PC-9 (cell line): ENCODE results near the gene SDK2. TPM values are rescaled to one million over a fixed set of nuclear protein-coding genes. Genes with fewer than 3 reads are reported as not detected.

Experiments used
- BruUV-seq: library from RNA; stranded (reverse); fragments of 400-500 nt; replicated peaks from 2 replicates; lab custom pipeline; 2021; lab: Mats Ljungman, UMichigan
- CTCF ChIA-PET: fragments of 300-600 bp; sonication (Branson Sonifier 250); formaldehyde crosslinking; loops from one replicate; lab custom pipeline; 2022; ENCODE audit warnings: antibody characterized with exemption; lab: Charles Lee
- POLR2A ChIA-PET: fragments of 300-600 bp; sonication (Branson Sonifier 250); formaldehyde crosslinking; loops from one replicate; lab custom pipeline; 2022; ENCODE audit warnings: antibody characterized with exemption; ENCODE audit not compliant: unreplicated experiment; lab: Charles Lee
- DNase-seq, 2 experiments: peaks; one replicate each; pipeline versions ENCODE4 v3.0.0 to v3.0.0-alpha.2; 2015 to 2022; ENCODE audit warnings: mixed read lengths in 1 of 2
- H2AFZ ChIP-seq: fragments of 200-600 bp; sonication (generic); 2 replicates; pipeline ENCODE4 v1.8.1; 2017; ENCODE audit warnings: antibody characterized with exemption
- H3F3A ChIP-seq: fragments of 200-600 bp; sonication (generic); 2 replicates; pipeline ENCODE4 v1.8.1; 2017; ENCODE audit warnings: antibody characterized with exemption, mild to moderate bottlenecking, low read depth; ENCODE audit not compliant: insufficient read depth
- H3K27ac ChIP-seq: fragments of 200-600 bp; sonication (generic); 2 replicates; pipeline ENCODE4 v1.6.1; 2016; ENCODE audit warnings: mixed run types
- H3K27me3 ChIP-seq: fragments of 200-600 bp; sonication (generic); 2 replicates; pipeline ENCODE4 v1.6.1; 2016; ENCODE audit warnings: low read depth, mixed run types; ENCODE audit not compliant: insufficient read depth
- H3K36me3 ChIP-seq: fragments of 200-600 bp; sonication (generic); 2 replicates; pipeline ENCODE4 v1.6.1; 2016; ENCODE audit warnings: low read depth, mixed run types
- H3K4me1 ChIP-seq: fragments of 200-600 bp; sonication (generic); replicated peaks from 2 replicates; pipeline ENCODE4 v1.6.1; 2016; ENCODE audit warnings: mixed run types; ENCODE audit not compliant: insufficient read depth
- H3K4me2 ChIP-seq: fragments of 200-600 bp; sonication (generic); 2 replicates; pipeline ENCODE4 v1.6.1; 2017; ENCODE audit warnings: mixed run types
- H3K4me3 ChIP-seq: fragments of 200-600 bp; sonication (generic); 2 replicates; pipeline ENCODE4 v1.6.1; 2016; ENCODE audit warnings: mixed run types
- H3K79me2 ChIP-seq: fragments of 200-600 bp; sonication (generic); 2 replicates; pipeline ENCODE4 v1.6.1; 2017; ENCODE audit warnings: low read depth, mixed run types
- H3K9me2 ChIP-seq: fragments of 200-600 bp; sonication (generic); 2 replicates; pipeline ENCODE4 v1.8.1; 2017; ENCODE audit warnings: mild to moderate bottlenecking; ENCODE audit not compliant: insufficient read depth
- H3K9me3 ChIP-seq: fragments of 200-600 bp; sonication (generic); 2 replicates; pipeline ENCODE4 v1.8.1; 2016; ENCODE audit warnings: low read depth; ENCODE audit not compliant: insufficient read depth
- H4K20me1 ChIP-seq: fragments of 200-600 bp; sonication (generic); 2 replicates; pipeline ENCODE4 v1.8.1; 2017; ENCODE audit not compliant: insufficient read depth
- EZH2 ChIP-seq: fragments of 200-600 bp; sonication (generic); IDR thresholded peaks from 2 replicates; pipeline ENCODE4 v1.8.0; 2017; ENCODE audit warnings: antibody characterized with exemption, low read depth
- intact Hi-C: fragments of 100-400 bp; cut with micrococcal nuclease; formaldehyde crosslinking; loops from one replicate; pipeline ENCODE4 v1.10.0; 2022; ENCODE audit not compliant: unreplicated experiment
- total RNA-seq: library from RNA; stranded (reverse); gene quantifications from 2 replicates; pipeline ENCODE4 v1.2.3, GENCODE V29; 2021
- TF ChIP-seq, protein P1 (sequence below): fragments of 200-600 bp; sonication (generic); conservative IDR thresholded peaks from 2 replicates; pipeline ENCODE4 v1.6.1; 2017; ENCODE audit warnings: mixed run types, antibody characterized with exemption, mild to moderate bottlenecking, moderate library complexity

The SDK2 gene
- total RNA-seq, 1 experiment from 2014 or later = 0.04 TPM

DNA sequence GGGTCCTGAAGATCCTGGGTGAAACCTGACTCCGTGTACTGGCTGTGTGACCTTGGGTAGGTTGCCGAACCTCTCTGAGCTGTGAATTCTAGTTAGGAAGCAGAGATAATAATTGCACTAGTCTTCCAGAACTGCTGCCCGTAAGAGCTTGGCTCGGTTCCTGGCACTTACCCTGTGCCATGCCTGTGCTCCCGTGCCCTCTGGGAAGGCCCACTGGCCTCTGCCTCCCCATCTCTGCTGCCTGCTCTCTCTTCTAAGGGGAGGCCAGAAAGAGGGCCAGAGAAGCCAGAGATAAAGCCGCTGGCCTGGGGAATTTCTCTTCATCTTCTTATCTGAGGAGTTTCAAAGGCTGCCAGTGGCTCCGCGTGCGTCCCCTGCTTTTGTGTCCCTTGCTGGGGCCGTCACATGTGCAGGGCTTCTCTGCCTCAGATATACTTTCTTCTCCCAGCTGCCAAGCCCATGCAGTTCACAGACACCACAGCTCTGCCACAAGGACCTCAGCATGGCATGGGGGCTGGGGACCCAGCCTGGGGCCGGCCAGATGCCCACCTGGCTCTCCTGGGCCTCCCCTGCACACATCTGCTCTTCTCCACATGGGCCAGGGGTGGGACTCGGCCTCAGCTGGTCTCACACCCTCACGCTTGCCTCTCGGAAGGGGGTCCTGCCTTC, 145.2 kb downstream of the SDK2 start:
- peaks cover 97% of the 10 kb centered on the region for H3K27me3 ChIP-seq

DNA sequence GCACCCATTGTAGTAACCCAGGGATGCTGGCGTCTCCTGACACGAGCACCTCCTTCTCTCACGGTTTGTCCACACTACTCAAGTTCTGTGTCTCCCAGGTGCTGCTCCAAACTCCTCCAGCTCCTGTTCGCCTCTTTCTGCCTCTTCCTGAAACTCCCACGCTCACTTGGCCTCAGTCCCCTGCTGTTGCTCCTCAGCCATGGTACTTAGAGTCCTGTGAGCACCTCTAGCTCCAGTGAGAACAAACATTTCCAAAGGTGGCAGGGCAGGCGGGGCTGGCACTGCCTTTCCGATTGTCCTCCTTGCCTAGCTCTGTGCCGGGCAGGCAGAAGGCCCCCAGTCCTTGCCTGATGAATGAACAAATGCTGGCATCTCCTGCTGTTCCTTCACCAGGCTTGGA, 146.1 kb downstream of the SDK2 start:
- Histone ChIP-seq H3K79me2 (no peaks in the 10 kb centered on the region), H3K9me3 (no peaks in the 10 kb centered on the region), H4K20me1 (no peaks in the 10 kb centered on the region), H3K4me1 (no peaks in the 10 kb centered on the region), H3K9me2 (no peaks in the 10 kb centered on the region), H3F3A (no peaks in the 10 kb centered on the region), H3K4me2 (no peak overlapping the region), H2AFZ (no peak overlapping the region), H3K27me3 (peaks cover 97% of the 10 kb centered on the region), H3K27ac (no peak overlapping the region), H3K4me3 (no peak overlapping the region), H3K36me3 (no peaks in the 10 kb centered on the region)
- intact Hi-C loops = no loop called here
- ChIA-PET CTCF (no interaction called here), POLR2A (interaction anchor here (0.5 kb wide), 1 partner anchor 717 kb away, joined by 3 read pairs; no protein-coding TSS in a partner anchor)
- no TSS peak for BruUV-seq
- no peak for DNase-seq
- TF ChIP-seq, protein P1, sequence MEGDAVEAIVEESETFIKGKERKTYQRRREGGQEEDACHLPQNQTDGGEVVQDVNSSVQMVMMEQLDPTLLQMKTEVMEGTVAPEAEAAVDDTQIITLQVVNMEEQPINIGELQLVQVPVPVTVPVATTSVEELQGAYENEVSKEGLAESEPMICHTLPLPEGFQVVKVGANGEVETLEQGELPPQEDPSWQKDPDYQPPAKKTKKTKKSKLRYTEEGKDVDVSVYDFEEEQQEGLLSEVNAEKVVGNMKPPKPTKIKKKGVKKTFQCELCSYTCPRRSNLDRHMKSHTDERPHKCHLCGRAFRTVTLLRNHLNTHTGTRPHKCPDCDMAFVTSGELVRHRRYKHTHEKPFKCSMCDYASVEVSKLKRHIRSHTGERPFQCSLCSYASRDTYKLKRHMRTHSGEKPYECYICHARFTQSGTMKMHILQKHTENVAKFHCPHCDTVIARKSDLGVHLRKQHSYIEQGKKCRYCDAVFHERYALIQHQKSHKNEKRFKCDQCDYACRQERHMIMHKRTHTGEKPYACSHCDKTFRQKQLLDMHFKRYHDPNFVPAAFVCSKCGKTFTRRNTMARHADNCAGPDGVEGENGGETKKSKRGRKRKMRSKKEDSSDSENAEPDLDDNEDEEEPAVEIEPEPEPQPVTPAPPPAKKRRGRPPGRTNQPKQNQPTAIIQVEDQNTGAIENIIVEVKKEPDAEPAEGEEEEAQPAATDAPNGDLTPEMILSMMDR = no peak
- no peak for TF ChIP-seq EZH2

More for the DNA sequence above, 145.2 kb downstream of the SDK2 start:
- no peak overlapping the region for H3K4me2 ChIP-seq
- no peaks in the 10 kb centered on the region for H3K36me3 ChIP-seq
- no peaks in the 10 kb centered on the region for H4K20me1 ChIP-seq
- POLR2A ChIA-PET = interaction anchor here (0.5 kb wide), 1 partner anchor 718 kb away, joined by 3 read pairs; no protein-coding TSS in a partner anchor
- no peaks in the 10 kb centered on the region for H3K4me1 ChIP-seq
- intact Hi-C loops = no loop called here
- CTCF ChIA-PET = no interaction called here
- H3K79me2 ChIP-seq = no peaks in the 10 kb centered on the region
- no peaks in the 10 kb centered on the region for H3K9me3 ChIP-seq
- H3K9me2 ChIP-seq = no peaks in the 10 kb centered on the region
- no peak overlapping the region for H3K27ac ChIP-seq
- TF ChIP-seq, protein P1 = no peak
- TF ChIP-seq EZH2 = no peak
- no peak for DNase-seq
- H2AFZ ChIP-seq = no peak overlapping the region
- no peak overlapping the region for H3K4me3 ChIP-seq
- no peaks in the 10 kb centered on the region for H3F3A ChIP-seq
- no TSS peak for BruUV-seq

DNA sequence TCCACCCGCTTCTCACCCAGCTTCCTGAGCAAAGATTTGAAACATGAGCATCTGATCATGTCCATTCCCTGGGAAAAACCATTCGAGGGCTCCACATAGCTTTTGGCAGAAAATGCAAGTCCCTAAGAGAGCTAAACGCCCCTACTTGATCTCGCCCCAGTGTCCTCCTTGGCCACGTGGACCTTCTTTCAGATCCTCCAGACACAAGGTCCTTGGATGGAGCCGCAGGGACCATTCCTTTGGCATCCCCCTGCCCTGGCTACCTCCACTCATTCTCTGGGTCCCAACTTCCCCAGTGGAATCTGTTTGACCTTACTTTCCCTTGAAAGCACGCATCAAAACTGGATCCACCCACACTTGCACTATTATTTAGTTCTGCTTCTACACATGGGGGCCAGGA, 146.5 kb downstream of the SDK2 start:
- no peaks in the 10 kb centered on the region for H3K9me2 ChIP-seq
- no peak overlapping the region for H3K4me2 ChIP-seq
- intact Hi-C loops = no loop called here
- BruUV-seq = no TSS peak
- H3K9me3 ChIP-seq = no peaks in the 10 kb centered on the region
- H4K20me1 ChIP-seq = no peaks in the 10 kb centered on the region
- no peaks in the 10 kb centered on the region for H3K4me1 ChIP-seq
- peaks cover 97% of the 10 kb centered on the region for H3K27me3 ChIP-seq
- H3K4me3 ChIP-seq = no peak overlapping the region
- no peaks in the 10 kb centered on the region for H3F3A ChIP-seq
- ChIA-PET CTCF (no interaction called here), POLR2A (no interaction called here)
- no peak overlapping the region for H2AFZ ChIP-seq
- no peak for DNase-seq
- H3K79me2 ChIP-seq = no peaks in the 10 kb centered on the region
- H3K36me3 ChIP-seq = no peaks in the 10 kb centered on the region
- TF ChIP-seq, protein P1 = no peak
- no peak for TF ChIP-seq EZH2
- H3K27ac ChIP-seq = no peak overlapping the region
